Fibroblast of peridontal ligament (primary cell): ENCODE results near the gene SRMS.
"Not testable (repeated sequence)": the region's sequence is repeated elsewhere in the genome, so short reads cannot be mapped to it uniquely, and the experiment has no call there.

ENCODE experiments used
- DNase-seq: peaks from one replicate; pipeline ENCODE4 v3.0.0-alpha.2; 2010; ENCODE audit errors: extremely low read depth

The SRMS gene

GRCh38 chr20:63522091-63522868, 25.3 kb downstream of the SRMS start:
- no peak for DNase-seq

GRCh38 chr20:63521602-63522001, 25.9 kb downstream of the SRMS start:
- DNase-seq, result no peak

- DNase-seq, result peak; percentile 57
Measured at GRCh38 chr20:63520934-63521601, 26.5 kb downstream of the SRMS start.

GRCh38 chr20:63520504-63520933, 27.0 kb downstream of the SRMS start, which contains the start of gene PPDPF:
TSS of gene PPDPF (plus strand) at chr20:63520765. CDS start at chr20:63521309, 544 bp downstream.
- peak; percentile 69 for DNase-seq

- DNase-seq, result no peak
Measured at GRCh38 chr20:63519668-63520503, 27.7 kb downstream of the SRMS start.

- no peak for DNase-seq
Measured at GRCh38 chr20:63518946-63519667, 28.4 kb downstream of the SRMS start.

- no peak for DNase-seq
Measured at GRCh38 chr20:63518351-63518861, 29.1 kb downstream of the SRMS start.

GRCh38 chr20:63517376-63518309, 29.9 kb downstream of the SRMS start:
- no peak for DNase-seq

- not testable (repeated sequence) for DNase-seq
Measured at GRCh38 chr20:63514520-63514919, 33.0 kb downstream of the SRMS start.

GRCh38 chr20:63513207-63513606, 34.3 kb downstream of the SRMS start:
- no peak for DNase-seq

- no peak for DNase-seq
Measured at GRCh38 chr20:63509088-63509564, 38.4 kb downstream of the SRMS start.

- DNase-seq, result no peak
Measured at GRCh38 chr20:63508072-63508768, 39.3 kb downstream of the SRMS start.

GRCh38 chr20:63507083-63507743, 40.3 kb downstream of the SRMS start:
- DNase-seq, result no peak

- no peak for DNase-seq
Measured at GRCh38 chr20:63505723-63506122, 41.8 kb downstream of the SRMS start.

- DNase-seq, result no peak
Measured at GRCh38 chr20:63505281-63505680, 42.3 kb downstream of the SRMS start.

GRCh38 chr20:63504642-63505041, 42.9 kb downstream of the SRMS start:
- no peak for DNase-seq

- no peak for DNase-seq
Measured at GRCh38 chr20:63503524-63503923, 44.0 kb downstream of the SRMS start.

GRCh38 chr20:63502671-63503172, 44.8 kb downstream of the SRMS start:
- no peak for DNase-seq
